Putamen (tissue), 1 donor: Measurements from ENCODE around the gene HDHD3.

Experiments used
- DNase-seq: peaks from one replicate; pipeline ENCODE4 v3.0.0-alpha.2; 2016; ENCODE audit warnings: low spot score

Gene HDHD3

DNA sequence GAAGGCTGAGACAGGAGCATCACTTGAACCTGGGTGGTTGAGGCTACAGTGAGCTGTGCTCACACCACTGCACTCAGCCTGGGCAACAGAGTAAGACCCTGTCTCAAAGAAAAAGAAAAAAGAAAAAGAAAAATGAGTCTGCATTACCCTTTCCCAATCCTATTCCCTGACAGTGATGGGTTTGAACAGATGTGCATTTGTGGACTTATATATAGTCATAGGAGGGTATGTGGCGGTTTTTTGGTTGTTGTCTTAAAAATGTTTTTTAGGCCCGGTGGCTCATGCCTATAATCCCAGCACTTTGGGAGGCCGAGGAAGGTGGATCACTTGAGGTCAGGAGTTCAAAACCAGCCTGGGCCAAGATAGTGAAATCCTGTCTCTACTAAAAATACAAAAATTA, 13.4 kb downstream of the HDHD3 start:
- DNase-seq, result no peak

DNA sequence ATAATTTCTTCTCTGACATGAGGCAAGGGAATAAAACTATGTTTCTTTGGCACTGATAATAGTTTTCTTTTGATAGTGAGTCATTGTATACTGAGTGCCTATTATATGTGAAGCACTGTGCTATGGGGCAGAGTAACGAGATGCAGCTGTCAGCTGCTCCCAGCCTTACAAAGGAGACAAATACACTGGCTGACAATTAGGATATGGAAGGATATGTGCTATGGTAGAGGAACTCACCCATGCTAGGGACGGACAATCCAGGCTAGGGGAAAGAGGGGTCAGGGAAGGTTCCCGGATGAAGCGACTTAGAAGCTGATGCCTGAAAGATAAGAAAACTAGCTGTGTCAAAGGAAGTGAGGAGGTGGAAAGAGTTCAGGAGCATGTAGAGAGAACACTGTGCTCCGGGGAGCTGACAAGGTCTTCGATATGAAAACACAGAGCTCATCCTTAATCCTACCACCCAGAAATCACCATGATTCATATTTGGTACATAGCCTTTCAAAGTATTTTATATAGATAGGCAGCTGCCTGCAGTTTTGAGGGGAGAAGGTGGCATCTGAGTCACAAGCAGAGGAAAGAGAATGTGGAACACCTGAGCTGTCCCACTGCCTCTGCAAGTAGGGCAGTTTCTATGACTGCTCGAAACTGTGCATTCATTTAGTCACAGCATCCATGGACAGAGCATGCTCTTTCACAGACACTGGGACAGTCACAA, 15.3 kb downstream of the HDHD3 start:
- DNase-seq, result peak; percentile 77

DNA sequence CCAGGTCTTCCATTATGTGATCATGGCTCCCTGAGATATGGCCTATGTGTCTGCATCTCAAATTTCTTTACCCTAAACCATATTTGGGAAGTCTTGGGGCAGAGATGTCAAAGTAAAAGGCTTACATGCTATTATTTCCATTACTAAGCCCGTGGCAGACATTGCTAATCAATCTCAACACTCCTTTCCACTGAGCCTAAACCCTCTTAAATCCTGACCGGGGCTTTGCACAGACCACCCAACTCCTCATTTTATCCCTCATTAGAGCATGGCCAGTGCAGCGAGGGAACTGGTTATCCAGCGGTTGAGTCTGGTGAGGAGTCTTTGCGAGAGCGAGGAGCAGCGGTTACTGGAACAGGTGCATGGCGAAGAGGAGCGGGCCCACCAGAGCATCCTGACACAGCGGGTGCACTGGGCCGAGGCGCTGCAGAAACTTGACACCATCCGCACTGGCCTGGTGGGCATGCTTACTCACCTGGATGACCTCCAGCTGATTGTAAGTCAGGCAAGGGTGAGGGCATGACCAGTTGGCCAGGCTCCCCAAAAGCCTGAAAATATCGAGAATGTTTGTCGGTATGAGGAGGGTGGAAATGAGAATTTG, 16.4 kb downstream of the HDHD3 start:
- DNase-seq, result no peak

DNA sequence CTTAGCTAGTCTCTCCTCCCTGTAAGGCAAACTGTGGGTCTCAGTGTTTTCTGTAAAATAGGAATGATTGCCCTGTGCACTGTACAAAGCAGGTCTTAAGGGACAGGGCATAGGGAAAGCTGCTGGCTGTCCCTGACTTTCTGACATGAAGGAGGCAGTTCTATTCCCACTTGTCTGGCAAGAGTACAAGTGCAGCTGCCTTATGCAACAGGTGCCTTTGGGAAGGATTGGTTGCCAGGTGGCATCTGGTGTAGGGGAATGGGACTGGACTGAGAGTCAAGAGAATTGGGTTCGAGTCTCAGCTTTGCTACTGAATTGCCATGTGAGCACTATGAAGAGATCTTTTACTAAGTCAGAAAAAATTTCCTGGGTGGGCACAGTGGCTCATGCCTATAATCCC, 17.4 kb downstream of the HDHD3 start:
- DNase-seq, result no peak

DNA sequence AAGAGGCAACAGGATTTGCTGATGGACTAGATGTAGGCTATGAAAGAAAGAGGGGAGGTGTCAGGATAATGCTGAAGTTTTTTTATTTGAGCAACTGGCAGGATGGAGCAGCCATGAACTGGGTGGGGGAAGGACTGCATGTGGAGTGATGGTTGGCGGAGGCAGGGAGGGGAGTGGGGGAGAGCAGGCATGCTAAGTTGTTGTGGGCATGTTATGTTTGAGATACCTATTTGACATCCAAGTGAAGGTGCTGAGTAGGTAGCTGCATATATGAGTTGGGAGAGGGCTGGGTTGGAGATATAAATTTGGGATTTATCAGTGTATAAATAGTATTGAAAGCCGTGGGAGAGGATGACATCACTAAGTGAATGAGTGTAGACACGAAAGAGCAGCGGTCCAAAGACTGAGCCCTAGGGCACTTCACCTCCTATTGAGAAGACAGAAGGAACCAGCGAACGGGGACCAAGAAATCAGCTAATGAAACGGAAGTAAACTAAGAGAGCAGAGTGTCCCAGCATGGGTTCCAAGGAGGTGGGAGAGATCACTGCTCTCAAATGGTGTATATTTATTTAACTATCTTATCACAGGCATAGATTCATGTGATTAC, 20.0 kb downstream of the HDHD3 start:
- DNase-seq, result peak; percentile 64

DNA sequence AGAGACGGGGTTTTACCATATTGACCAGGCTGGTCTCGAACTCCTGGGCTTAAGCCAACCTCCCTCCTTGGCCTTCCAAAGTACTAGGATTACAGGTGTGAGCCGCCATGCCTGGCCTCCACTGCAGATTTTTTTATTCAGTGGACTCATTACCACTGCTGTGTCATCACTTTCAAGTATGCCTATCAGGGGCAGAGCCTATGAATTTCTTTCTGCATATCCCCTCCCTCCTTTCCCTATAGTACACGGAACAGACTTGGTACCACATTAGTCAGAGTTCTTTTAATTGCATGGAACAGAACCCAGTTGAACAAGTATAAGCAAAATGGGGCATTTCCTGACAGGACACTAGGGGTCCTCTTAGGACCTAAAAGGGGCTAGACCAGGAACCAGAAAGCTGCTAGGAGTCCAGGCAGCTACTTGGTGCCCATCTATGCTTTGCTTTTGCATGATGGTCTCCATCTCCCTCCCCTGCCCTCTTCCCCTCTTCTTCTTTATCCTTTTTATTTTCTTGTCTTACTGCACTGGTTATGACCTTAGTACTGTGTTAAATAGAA, 21.7 kb downstream of the HDHD3 start:
- no peak for DNase-seq

DNA sequence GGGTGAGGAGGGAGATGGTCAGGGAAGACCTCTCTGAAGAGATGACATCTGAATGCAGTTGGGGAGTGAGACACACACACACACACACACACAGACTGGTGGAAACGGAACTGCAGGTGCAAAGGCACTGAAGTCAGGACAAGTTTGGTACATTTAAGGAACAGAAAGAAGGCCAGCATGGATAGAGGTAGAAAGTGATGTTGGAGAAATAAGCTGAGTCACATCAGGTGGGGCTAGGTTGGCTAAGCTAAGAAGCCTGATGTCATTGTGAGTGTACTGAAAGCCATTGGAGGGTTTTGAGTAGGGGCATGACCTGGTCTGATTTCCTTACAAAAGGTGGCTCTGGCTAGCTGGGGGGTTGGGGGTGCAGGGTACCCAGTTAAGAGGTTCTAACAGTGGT, 24.4 kb downstream of the HDHD3 start:
- DNase-seq, result no peak

DNA sequence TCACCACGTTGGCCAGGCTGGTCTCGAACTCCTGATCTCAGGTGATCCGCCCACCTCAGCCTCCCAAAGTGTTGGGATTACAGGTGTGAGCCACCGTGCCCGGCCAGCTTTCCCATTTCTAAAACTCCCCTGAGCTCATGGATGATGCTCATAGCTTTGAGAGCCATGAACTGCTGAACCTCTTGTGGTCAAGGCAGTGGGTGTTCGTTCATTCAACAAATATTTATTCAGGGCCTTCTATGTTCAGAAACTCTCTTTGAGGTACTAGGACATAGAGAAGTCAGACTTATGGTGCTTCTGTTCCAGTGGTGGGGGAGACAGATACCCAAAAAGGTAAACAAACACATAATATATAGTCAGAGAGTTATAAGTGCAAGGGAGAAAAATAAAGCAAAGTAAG, 24.8 kb downstream of the HDHD3 start:
- DNase-seq, result no peak

DNA sequence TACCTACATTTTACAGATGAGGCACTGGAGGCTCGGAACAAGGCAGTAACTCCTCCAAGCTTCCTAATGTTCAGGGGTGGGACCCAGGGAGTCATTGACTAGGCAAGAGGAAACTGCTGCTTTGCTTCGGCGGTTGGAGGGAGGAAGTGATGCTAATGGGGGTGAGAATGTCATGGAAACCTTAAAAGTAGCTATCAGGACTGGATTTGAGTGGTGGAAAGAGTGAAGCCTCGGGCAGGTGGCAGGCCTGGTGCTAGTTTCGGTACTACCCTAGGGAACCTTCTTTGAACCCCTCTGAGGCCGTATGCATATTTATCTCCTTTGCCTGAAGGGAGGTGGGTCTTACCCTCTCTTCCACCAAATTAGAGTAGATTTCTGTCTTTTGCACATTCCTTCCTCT, 25.8 kb downstream of the HDHD3 start:
- DNase-seq, result peak; percentile 32

DNA sequence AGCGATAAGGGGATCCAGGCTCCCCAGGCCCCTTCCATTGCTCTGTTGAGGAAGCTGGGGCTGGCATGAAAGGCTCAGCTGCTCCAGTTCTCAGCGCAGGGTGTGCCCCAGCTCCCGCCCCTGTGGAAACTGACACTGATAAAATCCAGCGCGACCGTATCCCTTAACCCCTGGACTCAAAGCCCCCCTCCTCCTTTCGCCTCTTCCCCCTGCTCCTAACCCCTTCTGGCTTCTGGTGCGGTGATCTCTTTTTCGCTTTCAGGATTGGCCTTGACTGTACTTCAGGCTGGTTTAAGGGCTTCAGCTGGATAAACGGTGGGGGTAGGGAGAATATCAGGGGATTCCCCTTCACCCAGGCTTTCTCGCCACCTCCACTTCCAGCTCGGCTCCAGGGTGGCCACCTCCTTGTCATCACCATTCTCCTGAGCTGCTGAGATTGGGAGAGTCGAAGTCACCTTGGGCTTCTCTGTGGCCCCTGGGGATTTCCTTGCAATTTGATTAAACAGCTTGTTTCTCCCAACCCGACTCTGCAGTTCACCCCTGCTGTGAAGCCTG, 26.6 kb downstream of the HDHD3 start:
- DNase-seq, result no peak

DNA sequence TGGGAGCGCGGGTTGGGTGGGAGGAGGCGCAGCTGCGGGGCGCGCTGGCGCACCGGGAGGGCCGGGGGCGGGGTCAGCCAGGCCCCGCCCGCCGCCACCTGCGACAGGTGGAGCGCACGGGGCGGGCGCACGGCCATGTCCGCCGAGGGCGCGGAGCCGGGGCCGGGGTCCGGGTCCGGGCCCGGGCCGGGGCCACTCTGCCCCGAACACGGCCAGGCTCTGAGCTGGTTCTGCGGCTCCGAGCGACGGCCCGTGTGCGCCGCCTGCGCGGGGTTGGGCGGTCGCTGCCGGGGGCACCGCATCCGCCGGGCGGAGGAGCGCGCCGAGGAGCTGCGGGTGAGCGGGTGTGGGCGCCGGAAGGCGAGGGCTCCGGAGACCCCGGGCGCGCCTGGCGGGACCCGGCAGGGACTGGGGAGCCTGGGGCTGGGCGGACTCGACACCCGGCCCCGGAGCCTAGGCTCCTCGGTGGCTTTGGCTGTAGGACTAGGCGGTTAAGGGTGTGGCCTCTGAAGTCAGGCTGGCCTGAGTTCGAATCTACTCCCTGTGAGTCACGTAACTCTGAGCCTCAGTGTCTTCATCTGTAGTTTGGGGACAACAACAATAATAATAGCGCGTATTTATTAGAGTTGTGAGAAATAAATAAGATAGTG, 27.2 kb downstream of the HDHD3 start, which contains the start of gene BSPRY:
Gene BSPRY, plus strand, starts transcription at position 97 of the 650 bp plus-strand sequence. Its CDS starts 39 bp downstream, at position 136.
- peak; percentile 45 for DNase-seq

DNA sequence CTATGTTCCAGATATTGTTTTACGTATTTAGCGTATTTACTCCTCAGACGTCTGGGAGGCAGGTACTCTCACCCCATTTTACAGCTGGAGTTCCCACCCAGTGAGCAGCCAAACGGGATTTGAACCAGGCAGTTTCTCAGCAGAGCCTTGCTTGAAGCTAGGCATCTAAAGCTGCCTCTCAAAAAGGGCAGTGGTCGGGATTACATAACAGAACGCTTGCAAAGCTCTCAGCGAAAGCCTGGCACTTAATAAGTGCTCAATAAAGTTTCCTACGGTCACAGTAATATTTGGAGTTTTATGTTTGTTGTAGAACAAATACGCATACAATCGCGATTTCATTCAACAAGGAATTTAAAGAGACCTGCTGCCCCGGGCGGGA, 27.7 kb downstream of the HDHD3 start:
- DNase-seq, result no peak

DNA sequence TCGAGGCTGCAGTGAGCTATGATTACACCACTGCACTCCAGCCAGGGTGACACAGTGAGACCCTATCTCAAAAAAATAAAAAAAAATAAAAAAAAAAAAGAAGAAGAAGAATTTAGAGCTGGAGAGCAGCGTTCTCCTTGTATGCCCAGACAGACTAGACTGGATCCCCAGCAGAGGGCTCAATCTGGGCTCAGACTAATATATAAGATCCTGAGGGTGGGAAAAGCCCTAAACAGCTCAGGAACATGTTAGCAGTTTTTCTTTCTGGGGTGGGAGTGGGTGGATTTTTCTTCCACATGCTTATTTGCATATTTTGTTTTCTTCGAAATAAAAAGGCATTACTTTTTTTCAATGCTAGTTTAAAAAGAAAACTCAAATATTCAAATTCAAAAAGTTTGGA, 28.3 kb downstream of the HDHD3 start:
- DNase-seq, result no peak

DNA sequence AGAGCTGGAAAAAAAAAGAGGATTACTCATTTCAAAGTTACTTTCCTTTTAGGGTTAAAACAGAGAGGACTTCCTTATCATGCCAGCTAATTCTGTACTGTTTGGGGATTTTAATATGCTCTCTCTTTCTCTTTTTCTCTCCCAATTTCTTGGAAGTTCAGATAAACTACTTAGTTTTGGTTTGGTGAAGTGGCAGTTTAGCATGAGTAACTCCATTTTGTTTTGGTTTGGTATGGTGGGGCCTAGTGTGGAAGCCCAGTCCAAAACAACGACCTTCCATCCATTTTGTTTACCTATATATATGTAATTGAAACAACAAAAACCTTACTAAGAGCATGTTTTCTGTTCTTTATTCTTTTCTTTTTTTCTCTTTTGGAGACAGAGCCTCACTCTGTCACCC, 31.1 kb downstream of the HDHD3 start:
- no peak for DNase-seq

DNA sequence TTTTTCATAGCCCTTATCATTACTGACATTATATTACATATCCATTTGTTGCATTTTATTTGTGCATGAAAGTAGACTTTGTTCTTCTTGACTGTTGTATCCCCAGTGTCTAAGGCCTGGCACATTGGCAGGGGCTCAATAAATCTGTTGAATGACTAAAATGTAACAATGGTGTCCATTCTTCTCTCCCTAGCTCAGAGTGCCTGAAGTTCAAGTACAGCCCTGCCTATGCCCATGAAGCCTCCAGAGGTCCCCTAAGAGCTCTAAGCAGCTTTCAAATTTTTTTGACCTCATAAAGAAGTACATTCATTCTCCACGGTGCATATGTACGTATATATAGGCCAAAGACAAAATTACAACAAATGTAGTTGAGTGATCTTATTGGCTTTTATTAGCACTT, 31.6 kb downstream of the HDHD3 start:
- peak; percentile 58 for DNase-seq

DNA sequence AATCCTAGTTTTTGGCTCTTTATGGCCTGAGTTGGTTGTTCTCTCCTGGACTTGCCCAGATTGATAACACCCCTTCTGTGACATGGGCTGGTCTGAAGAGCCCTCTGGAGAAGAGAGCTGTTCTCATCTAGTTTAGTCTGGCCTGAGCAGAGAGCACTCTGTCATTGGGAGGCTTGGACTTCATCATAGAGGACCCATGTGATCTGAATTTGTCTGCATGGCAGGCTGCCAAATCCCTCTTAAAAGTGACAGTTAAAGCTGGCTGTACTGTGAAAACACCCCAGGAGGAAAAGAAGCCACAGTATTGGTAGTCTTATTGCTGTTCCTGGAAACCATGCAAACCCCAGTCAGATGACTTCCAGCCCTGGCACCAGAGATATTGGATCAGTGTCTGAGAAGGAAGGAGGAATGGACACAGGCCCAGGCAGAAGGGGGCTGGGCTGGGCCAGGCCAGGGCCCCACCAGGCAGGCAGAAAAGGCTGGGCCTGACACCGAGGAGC, 33.0 kb downstream of the HDHD3 start:
- peak; percentile 93 for DNase-seq

DNA sequence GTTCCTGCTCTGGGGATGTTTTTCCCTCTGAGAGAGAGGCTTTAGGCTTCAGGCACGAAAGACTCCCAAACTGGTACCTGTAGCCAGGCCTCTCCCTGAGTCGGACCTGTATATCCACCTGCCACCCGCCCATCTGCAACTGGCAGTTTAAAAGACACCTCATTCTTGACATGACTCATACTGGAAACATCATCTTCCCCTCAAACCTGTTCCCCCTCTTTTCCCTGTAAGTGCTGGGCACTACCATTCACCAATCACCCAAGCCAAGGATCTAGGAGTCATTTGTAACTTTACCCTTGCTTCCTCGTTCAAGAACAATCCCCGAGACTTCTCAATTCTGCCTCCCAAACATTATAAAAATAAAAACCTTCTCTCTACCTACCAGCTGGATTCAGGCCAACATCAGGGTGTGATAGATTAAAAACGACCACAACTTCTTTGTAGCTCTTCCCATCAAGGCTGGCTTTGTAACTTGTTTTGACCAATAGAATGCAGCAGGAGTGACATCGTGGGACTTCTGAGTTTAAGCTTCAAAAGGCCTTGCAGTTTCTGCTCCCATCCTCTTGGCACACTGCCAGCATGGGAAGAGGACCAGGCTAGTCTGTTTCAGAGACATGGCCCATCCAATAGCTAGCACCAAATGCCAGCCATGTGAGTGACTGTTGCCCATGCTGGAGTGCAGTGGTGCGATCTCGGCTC, 34.9 kb downstream of the HDHD3 start:
- DNase-seq, result no peak

DNA sequence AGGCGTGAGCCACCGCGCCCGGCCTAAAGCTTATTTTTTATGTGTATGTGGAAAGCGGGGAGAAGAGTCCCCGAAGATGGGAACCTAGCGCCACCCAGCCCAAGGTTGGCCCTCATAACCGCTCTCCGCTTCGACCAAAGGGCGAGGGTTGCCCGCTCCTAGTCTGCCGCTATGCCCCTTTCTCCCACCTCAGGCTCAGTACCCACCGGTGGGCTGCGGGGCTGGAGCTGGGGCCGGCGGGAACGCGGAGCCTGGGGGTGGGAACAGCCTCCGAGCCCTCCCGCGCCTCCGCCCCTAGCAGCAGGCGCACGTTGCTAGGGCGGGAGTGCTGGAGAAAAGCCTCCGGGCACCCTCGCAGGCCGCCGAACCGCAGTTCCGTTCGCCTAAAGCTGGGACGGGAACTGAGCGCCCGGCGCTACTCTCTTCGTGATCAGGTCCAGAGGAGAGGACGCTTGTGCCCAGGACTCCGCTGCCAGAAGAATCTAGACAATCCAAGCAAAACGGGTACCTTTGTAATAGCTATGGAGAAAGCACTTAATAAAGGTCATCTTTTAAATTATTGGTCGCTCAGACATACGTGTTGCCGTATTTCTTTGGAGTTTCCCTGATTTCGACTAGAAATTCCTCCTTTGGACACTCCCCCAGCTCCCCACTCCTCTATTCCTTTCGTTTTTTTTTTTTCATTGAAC, 36.6 kb downstream of the HDHD3 start, which contains the start of gene WDR31:
Gene WDR31, minus strand, starts transcription at position 265 of the 689 bp plus-strand sequence. CDS start 8,253 bp downstream, outside the sequence.
- DNase-seq, result peak; percentile 89

DNA sequence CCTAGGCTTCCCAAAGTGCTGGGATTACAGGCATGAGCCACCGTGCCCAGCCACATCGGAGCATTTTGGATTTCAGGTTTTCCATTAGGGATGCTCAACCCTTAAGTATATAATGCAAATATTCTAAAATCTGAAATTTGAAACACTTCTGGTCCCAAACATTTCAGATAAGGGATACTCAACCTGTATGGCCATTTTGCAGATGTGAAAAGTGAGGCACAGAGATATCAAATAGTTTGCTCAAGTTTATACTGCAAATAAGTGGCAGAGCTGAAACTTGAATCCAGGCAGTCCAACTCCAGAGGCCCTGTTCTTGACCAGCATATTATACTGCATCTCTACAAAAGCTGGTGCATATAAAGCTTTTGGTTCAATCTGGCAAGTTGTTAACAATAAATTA, 39.1 kb downstream of the HDHD3 start:
- no peak for DNase-seq

DNA sequence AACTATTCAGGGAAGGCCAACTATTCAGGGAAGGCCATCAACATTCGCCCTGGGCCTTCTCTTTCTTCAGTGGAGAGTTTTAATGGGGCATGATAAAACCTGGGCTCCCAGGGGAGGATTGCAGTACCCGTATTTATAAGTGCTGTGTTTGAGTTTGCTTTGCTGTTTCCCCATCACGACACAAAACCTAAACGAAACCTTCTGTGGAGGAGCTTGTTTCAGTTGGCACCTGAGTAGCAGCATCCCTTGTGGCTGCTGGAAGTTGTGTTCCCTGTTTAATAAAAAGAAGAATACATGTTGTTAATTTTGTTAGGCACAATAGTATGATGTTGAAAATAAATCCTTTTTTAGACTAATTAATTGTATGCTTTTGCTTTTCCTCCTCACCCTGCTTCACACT, 45.0 kb downstream of the HDHD3 start:
- no peak for DNase-seq
